Testis (tissue), 2 donors: ENCODE results near the gene RELCH.

Experiments
- POLR2A ChIP-seq: fragments of 450-650 bp; IDR thresholded peaks from one replicate; pipeline ENCODE4 v1.6.1; 2017; ENCODE audit warnings: antibody characterized with exemption, mild to moderate bottlenecking, moderate library complexity
- TF ChIP-seq, protein P1 (sequence below), 3 experiments: fragments of 450-650 bp in 2 of 3; fragments of 200-600 bp in 1 of 3; sonication (generic) in 1 of 3; IDR thresholded peaks; one replicate each; pipeline ENCODE4 v1.5.1; 2016 to 2019; ENCODE audit warnings: antibody characterized with exemption in 3 of 3, mild to moderate bottlenecking in 2 of 3, moderate library complexity in 1 of 3

DNA sequence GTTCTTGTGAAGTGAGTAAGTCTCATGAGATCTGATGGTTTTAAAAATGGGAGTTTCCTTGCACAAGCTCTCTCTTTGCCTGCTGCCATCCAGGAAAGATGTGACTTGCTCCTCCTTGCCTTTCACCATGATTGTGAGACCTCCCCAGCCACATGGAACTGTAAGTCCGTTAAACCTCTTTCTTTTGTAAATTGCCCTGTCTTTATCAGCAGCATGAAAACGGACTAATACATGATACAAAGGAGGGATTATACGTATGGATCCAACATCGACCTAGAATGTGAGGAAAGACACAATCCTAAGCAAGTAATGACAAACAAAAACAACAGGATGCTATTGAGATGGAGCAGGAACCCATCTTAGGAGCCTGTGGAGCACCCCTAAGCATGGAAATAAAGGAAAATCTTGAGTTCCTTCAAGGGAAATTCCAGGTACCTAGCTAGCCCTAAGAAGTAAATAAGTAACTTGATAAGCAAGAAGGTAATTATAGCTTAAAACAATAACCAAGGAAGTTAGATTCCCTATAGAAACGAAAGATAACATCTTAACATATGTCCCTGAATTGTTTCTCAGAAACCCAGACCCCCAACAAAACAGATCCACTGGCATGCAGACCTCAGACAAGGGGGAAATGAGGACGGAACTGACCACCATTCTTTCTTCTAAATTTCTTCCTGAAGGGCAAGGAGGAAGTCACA, 136.6 kb downstream of the RELCH start:
- TF ChIP-seq, protein P1, sequence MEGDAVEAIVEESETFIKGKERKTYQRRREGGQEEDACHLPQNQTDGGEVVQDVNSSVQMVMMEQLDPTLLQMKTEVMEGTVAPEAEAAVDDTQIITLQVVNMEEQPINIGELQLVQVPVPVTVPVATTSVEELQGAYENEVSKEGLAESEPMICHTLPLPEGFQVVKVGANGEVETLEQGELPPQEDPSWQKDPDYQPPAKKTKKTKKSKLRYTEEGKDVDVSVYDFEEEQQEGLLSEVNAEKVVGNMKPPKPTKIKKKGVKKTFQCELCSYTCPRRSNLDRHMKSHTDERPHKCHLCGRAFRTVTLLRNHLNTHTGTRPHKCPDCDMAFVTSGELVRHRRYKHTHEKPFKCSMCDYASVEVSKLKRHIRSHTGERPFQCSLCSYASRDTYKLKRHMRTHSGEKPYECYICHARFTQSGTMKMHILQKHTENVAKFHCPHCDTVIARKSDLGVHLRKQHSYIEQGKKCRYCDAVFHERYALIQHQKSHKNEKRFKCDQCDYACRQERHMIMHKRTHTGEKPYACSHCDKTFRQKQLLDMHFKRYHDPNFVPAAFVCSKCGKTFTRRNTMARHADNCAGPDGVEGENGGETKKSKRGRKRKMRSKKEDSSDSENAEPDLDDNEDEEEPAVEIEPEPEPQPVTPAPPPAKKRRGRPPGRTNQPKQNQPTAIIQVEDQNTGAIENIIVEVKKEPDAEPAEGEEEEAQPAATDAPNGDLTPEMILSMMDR (IDR thresholded peaks at IDR 0.05), result no peak
- no peak for TF ChIP-seq POLR2A
